GM12878 (cell line): ENCODE data around the gene GNB5. TPM values are rescaled to one million over a fixed set of nuclear protein-coding genes. Genes with fewer than 3 reads are reported as not detected.

Source experiments
- ATAC-seq: fragments of 200-7000 bp; cut with Tn5 transposase; 3 replicates; pipeline ENCODE4 v1.9.1; 2020; ENCODE audit warnings: mild to moderate bottlenecking, moderate library complexity
- BruUV-seq: library from RNA; stranded (reverse); fragments of 400-500 nt; replicated peaks from 2 replicates; lab custom pipeline; 2021; lab: Mats Ljungman, UMichigan
- CTCF ChIA-PET: fragments of 300-600 bp; sonication (Branson Sonifier 250); formaldehyde crosslinking; extraction: SDS; loops from one replicate; lab custom pipeline; 2021; ENCODE audit warnings: inconsistent platforms; lab: Yijun Ruan, JAX
- POLR2A ChIA-PET: fragments of 350-600 bp; formaldehyde crosslinking; extraction: SDS; loops from one replicate; lab custom pipeline; 2021; ENCODE audit warnings: inconsistent platforms; lab: Charles Lee
- RAD21 ChIA-PET: fragments of 300-600 bp; sonication (Branson Sonifier 250); formaldehyde crosslinking; loops from one replicate; lab custom pipeline; 2023; ENCODE audit warnings: antibody characterized with exemption; ENCODE audit not compliant: unreplicated experiment; lab: Charles Lee
- SMC1A ChIA-PET: fragments of 300-600 bp; sonication (Branson Sonifier 250); formaldehyde crosslinking; loops from one replicate; lab custom pipeline; 2023; ENCODE audit not compliant: unreplicated experiment, uncharacterized antibody; lab: Charles Lee
- DNase-seq: peaks from one replicate; pipeline ENCODE4 v3.0.0-alpha.2; 2011; ENCODE audit warnings: low read depth, low spot score
- FAIRE-seq: peaks from 3 replicates; lab custom pipeline; 2011; peaks lifted over from hg19 to GRCh38; lab: Jason Lieb, UNC
- H2AFZ ChIP-seq: 2 replicates; pipeline ENCODE4 v1.6.0; 2011; ENCODE audit warnings: low read depth, low read length, control low read depth; ENCODE audit not compliant: control insufficient read depth
- H3K27ac ChIP-seq: 2 replicates; pipeline ENCODE4 v1.5.1; 2011; ENCODE audit warnings: control low read depth; ENCODE audit not compliant: control insufficient read depth, insufficient read depth
- H3K27me3 ChIP-seq, 2 experiments: replicated peaks in 1 of 2; 2 replicates each; pipeline versions ENCODE4 v1.6.0 to v1.6.1; 2011; ENCODE audit warnings: low read length in 1 of 2; ENCODE audit not compliant: control insufficient read depth in 2 of 2, insufficient read depth in 2 of 2
- H3K36me3 ChIP-seq, 2 experiments: 2 replicates each; pipeline ENCODE4 v1.5.1; 2011; ENCODE audit warnings: low read length in 1 of 2; ENCODE audit not compliant: control insufficient read depth in 2 of 2, insufficient read depth in 2 of 2
- H3K4me1 ChIP-seq: 2 replicates; pipeline ENCODE4 v1.6.1; 2011; ENCODE audit warnings: mild to moderate bottlenecking, low read length, moderate library complexity, mixed read lengths; ENCODE audit not compliant: control insufficient read depth, insufficient read depth
- H3K4me2 ChIP-seq: 2 replicates; pipeline ENCODE4 v1.6.0; 2011; ENCODE audit warnings: control low read depth; ENCODE audit not compliant: control insufficient read depth, insufficient read depth
- H3K4me3 ChIP-seq: fragments of 200-600 bp; sonication (generic); 2 replicates; pipeline ENCODE4 v1.5.1; 2016
- H3K79me2 ChIP-seq: 2 replicates; pipeline ENCODE4 v1.6.0; 2011; ENCODE audit warnings: low read length; ENCODE audit not compliant: control insufficient read depth, insufficient read depth
- H3K9ac ChIP-seq: 2 replicates; pipeline ENCODE4 v1.8.0; 2011; ENCODE audit warnings: low read length, control low read depth, mixed read lengths; ENCODE audit not compliant: control insufficient read depth, insufficient read depth
- H3K9me3 ChIP-seq: replicated peaks from 3 replicates; pipeline ENCODE4 v1.5.1; 2011; ENCODE audit warnings: mild to moderate bottlenecking, low read length; ENCODE audit not compliant: control insufficient read depth, insufficient read depth
- H4K20me1 ChIP-seq: 2 replicates; pipeline ENCODE4 v1.6.0; 2011; ENCODE audit not compliant: control insufficient read depth, insufficient read depth
- RELB ChIP-seq: fragments of 450-650 bp; IDR thresholded peaks from 2 replicates; pipeline ENCODE4 v1.6.1; 2017; ENCODE audit warnings: low read depth, mild to moderate bottlenecking, moderate library complexity
- SMC3 ChIP-seq: IDR thresholded peaks from 2 replicates; pipeline ENCODE4 v1.6.1; 2011; ENCODE audit warnings: low read length, improper control_type of control experiment, borderline replicate concordance
- STAT3 ChIP-seq: IDR thresholded peaks from 2 replicates; pipeline ENCODE4 v1.6.1; 2011; ENCODE audit warnings: low read depth, low read length, improper control_type of control experiment
- WGBS: methylation state at CpG from one replicate; pipeline ENCODE4 v1.1.6; 2016; ENCODE audit warnings: low lambda C conversion rate; ENCODE audit not compliant: insufficient replicate concordance, insufficient coverage; ENCODE audit errors: missing lambda C conversion rate; 5-methylcytosine and 5-hydroxymethylcytosine counted together
- in situ Hi-C: fragments of 300-500 bp; cut with MboI; formaldehyde crosslinking; loops from 9 replicates; pipeline ENCODE4 v1.14.3; 2018; ENCODE audit warnings: mixed read lengths
- intact Hi-C: fragments of 100-400 bp; cut with micrococcal nuclease; formaldehyde crosslinking; loops from one replicate; pipeline ENCODE4 v1.14.2; 2022; ENCODE audit not compliant: unreplicated experiment
- polyA plus RNA-seq, 11 experiments: library from polyadenylated mRNA; depleted of rRNA in 4 of 11; unstranded in 6 of 11; stranded (reverse) in 5 of 11; fragments of >200 nt; fragmentation: Nextera tagmentation in 4 of 11; fragmentation: Illumina TruSeq in 1 of 11; extraction: Ambion mirVana in 4 of 11; extraction: Trizol in 1 of 11; gene quantifications; 1 replicate in 1 of 11; 2 replicates in 10 of 11; pipeline versions ENCODE4 v1.2.1 to v1.2.3, GENCODE V29; 2011 to 2016; ENCODE audit warnings: inconsistent platforms in 2 of 11, missing spikeins in 2 of 11, low read depth in 1 of 11
- total RNA-seq, 4 experiments: library from RNA; depleted of rRNA in 3 of 4; stranded (reverse); fragments of >200 nt in 3 of 4; fragmentation: Illumina TruSeq in 1 of 4; extraction: Trizol in 1 of 4; gene quantifications; 2 replicates each; pipeline versions ENCODE4 v1.2.1 to v1.2.3, GENCODE V29; 2013 to 2021
- TF ChIP-seq, protein P1 (sequence below): IDR thresholded peaks from 2 replicates; pipeline ENCODE4 v1.6.1; 2012; ENCODE audit warnings: low read depth, low read length, improper control_type of control experiment
- TF ChIP-seq, protein P2 (sequence below): IDR thresholded peaks from 2 replicates; pipeline ENCODE4 v1.6.1; 2012; ENCODE audit warnings: low read depth, low read length, improper control_type of control experiment

The GNB5 gene
- total and polyA plus RNA-seq, 10 of the 15 experiments (the other 5 are each of a cell fraction or from before 2014, with no cell fraction given): 2.4 to 25.9 (median 15.2) TPM

- H3K9ac ChIP-seq: no peak overlapping the region
- no peaks in the 10 kb centered on the region; the same call in 2 of the 3 replicates for H3K9me3 ChIP-seq
- SMC1A ChIA-PET: interaction anchor here (0.6 kb wide), 1 partner anchor 320 kb away, joined by 3 read pairs; no protein-coding TSS in a partner anchor
- no peak overlapping the region for H2AFZ ChIP-seq
- intact Hi-C loops (no loop called here), in situ Hi-C loops (no loop called here)
- ATAC-seq (no peak), FAIRE-seq (no peak), DNase-seq (no peak)
- no peak overlapping the region for H3K27ac ChIP-seq
- TF ChIP-seq, protein P1, sequence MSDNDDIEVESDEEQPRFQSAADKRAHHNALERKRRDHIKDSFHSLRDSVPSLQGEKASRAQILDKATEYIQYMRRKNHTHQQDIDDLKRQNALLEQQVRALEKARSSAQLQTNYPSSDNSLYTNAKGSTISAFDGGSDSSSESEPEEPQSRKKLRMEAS: no peak
- TF ChIP-seq, protein P2, sequence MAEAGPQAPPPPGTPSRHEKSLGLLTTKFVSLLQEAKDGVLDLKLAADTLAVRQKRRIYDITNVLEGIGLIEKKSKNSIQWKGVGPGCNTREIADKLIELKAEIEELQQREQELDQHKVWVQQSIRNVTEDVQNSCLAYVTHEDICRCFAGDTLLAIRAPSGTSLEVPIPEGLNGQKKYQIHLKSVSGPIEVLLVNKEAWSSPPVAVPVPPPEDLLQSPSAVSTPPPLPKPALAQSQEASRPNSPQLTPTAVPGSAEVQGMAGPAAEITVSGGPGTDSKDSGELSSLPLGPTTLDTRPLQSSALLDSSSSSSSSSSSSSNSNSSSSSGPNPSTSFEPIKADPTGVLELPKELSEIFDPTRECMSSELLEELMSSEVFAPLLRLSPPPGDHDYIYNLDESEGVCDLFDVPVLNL: no peak
- TF ChIP-seq SMC3: no peak
- no peak for TF ChIP-seq RELB
- TF ChIP-seq STAT3: no peak
- H3K4me2 ChIP-seq: no peak overlapping the region
- RAD21 ChIA-PET: no interaction called here
- H3K36me3 ChIP-seq: no peaks in the 10 kb centered on the region; a peak in 1 of 4 replicates
- H3K79me2 ChIP-seq: no peaks in the 10 kb centered on the region
- POLR2A ChIA-PET: no interaction called here
- no TSS peak for BruUV-seq
- H4K20me1 ChIP-seq: no peaks in the 10 kb centered on the region
- H3K4me3 ChIP-seq: no peak overlapping the region
- WGBS: 77% methylated on average over 1 of the region's 1 CpG
- no peaks in the 10 kb centered on the region for H3K27me3 ChIP-seq
- H3K4me1 ChIP-seq: peaks cover 3% of the 10 kb centered on the region; the same call in 1 of the 2 replicates
- CTCF ChIA-PET: interaction anchor here (0.7 to 1.0 kb wide), 5 partner anchors 13 to 555 kb away, joined by 3 to 4 read pairs (median 4); no protein-coding TSS in a partner anchor
Measured at GRCh38 chr15:52200831-52201365, 9.7 kb upstream of the GNB5 start.
